ENCODE measurements around the gene ERMP1.
"Not testable (repeated sequence)": the region's sequence is repeated elsewhere in the genome, so short reads cannot be mapped to it uniquely, and the experiment has no call there.

The ERMP1 gene

DNA sequence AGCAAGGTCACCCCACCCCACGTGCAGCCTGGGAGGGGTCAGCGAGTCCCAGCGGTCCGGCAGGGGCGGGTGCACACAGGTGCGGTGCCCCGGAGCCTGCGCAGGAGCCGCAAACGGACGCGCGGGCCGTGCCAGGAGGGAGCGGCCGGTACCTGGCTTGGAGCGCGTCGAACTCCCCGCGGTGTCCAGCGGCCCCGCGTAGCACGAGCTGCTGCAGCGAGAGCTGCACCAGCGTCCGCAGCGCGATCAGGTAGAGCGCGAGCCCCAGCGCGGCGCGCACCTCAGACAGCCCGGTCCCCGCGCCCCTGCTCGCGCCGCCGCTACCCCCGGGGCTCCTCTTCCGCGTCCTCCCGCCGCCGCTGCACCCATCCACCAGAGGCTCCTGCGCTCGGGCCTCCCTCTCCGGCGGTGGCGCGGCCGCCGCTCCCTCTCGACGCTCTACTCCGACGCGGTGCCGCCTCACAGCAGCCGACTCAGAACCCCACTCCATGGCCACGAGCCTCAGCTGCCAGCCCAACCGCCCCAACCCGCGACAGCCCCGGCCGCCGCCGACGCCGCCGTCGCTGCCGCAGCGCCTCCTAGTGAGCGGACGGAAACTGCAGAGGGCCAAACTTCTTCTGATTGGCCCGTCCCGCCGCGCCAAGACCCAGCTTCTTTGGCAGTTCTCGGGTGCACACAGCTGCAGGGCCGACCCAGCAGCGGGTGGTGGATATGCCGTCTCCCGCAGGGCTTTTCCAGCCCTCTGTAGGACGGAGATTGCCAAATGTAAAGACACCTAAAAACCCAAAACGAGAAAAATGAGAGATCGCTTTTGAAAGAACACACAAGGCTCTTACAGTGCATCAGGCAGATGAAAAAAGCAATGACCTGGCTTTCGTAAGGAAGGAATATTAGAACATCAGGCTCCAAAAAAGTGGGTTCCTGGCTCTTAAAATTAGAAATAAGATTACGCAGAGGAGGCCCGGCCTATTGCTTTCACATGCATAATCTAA lies at the start of gene ERMP1:
Gene ERMP1, minus strand, starts transcription at position 580 of the 992 bp plus-strand sequence. Its CDS starts 90 bp downstream, at position 490.
- no peak for TF ChIP-seq GATA1 (IDR thresholded peaks at IDR 0.05; ENCODE audit: low read depth, low read length)
- peak; percentile 32 for TF ChIP-seq POLR2A (IDR thresholded peaks at IDR 0.05; ENCODE audit: low read length)
- DNase-seq = peak; percentile 89 to 92

GRCh38 chr9:5882244-5883012 lies 49.5 kb upstream of the ERMP1 start:
- DNase-seq = not testable (repeated sequence)

- DNase-seq = peak; percentile 50 to 55
Observed at GRCh38 chr9:5879419-5880181, 46.7 kb upstream of the ERMP1 start.

GRCh38 chr9:5876711-5877110 lies 43.8 kb upstream of the ERMP1 start:
- no peak for TF ChIP-seq GATA1 (IDR thresholded peaks at IDR 0.05; ENCODE audit: low read depth, low read length)
- no peak for TF ChIP-seq POLR2A (IDR thresholded peaks at IDR 0.05; ENCODE audit: low read length)
- DNase-seq = no peak

More at GRCh38 chr9:5879419-5880181, 46.7 kb upstream of the ERMP1 start:
- TF ChIP-seq POLR2A (IDR thresholded peaks at IDR 0.05; ENCODE audit: low read length) (no peak), GATA1 (IDR thresholded peaks at IDR 0.05; ENCODE audit: low read depth, low read length) (no peak)

- TF ChIP-seq GATA1 (IDR thresholded peaks at IDR 0.05; ENCODE audit: low read depth, low read length) = no peak
- no peak for TF ChIP-seq POLR2A (IDR thresholded peaks at IDR 0.05; ENCODE audit: low read length)
- DNase-seq = no peak
Observed at GRCh38 chr9:5876026-5876425, 43.1 kb upstream of the ERMP1 start.

GRCh38 chr9:5874048-5874447 lies 41.1 kb upstream of the ERMP1 start:
- no peak for DNase-seq
- TF ChIP-seq GATA1 (IDR thresholded peaks at IDR 0.05; ENCODE audit: low read depth, low read length) (no peak), POLR2A (IDR thresholded peaks at IDR 0.05; ENCODE audit: low read length) (no peak)

DNA sequence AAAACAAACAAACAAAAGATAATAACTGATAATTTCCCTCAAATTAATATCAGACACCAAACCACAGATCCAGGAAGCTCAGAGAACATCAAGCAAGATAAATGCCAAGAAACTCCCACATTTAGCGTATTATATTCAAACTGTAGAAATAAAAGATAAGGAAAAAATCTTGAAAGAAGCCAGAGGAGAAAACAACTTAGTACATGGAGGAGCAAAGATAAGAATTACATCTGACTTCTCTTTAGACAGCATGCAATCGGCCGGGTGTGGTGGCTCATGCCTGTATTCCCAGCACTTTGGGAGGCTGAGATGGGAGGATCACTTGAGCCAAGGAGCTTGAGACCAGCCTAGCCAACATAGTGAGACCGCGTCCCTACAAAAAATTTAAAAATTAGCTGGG lies 40.5 kb upstream of the ERMP1 start:
- TF ChIP-seq POLR2A (IDR thresholded peaks at IDR 0.05; ENCODE audit: low read length) (no peak), GATA1 (IDR thresholded peaks at IDR 0.05; ENCODE audit: low read depth, low read length) (no peak)
- DNase-seq = peak in 1 of 2 experiments; percentile 5

DNA sequence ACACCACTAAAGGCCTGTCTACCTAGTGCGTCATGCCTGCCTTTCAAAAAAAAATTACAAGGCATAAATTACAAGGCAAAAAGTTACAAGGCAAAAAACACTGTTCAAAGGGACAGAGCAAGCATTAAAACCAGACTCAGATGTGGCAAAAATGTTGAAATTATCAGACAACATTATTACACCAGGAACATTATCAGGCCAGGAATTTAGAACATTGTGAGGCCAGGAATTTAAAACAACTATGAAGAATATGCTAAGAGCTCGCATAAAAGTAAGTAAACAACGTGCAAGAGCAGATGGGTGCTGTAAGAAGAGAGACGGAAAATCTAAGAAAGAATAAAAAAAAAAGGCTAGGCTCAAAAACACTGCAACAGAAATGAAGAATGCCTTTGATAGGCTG lies 39.6 kb upstream of the ERMP1 start:
- DNase-seq = no peak
- TF ChIP-seq POLR2A (IDR thresholded peaks at IDR 0.05; ENCODE audit: low read length) (no peak), GATA1 (IDR thresholded peaks at IDR 0.05; ENCODE audit: low read depth, low read length) (no peak)

DNA sequence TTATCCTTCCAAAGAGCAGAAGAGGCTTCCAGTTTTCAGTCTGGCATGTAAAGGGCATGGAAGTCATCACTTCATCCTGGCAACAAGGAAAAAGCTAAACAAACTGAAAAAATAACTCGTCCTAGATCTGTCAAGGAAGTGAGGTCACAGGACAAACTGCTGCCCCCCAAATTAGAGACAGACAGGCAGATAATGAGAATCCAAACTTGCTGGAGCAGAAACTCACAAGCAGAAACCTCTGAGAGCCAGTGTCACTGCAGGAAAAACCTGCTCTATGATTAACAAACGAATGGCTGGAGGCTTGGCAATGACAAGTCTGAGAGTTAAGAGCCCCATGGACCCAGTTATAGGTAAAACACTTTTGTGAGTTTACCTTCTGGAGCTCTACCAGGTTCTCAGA lies 38.9 kb upstream of the ERMP1 start:
- DNase-seq = no peak
- TF ChIP-seq POLR2A (IDR thresholded peaks at IDR 0.05; ENCODE audit: low read length) = no peak
- TF ChIP-seq GATA1 (IDR thresholded peaks at IDR 0.05; ENCODE audit: low read depth, low read length) = no peak

- TF ChIP-seq POLR2A (IDR thresholded peaks at IDR 0.05; ENCODE audit: low read length) = no peak
- DNase-seq = peak; percentile 45 to 47
Observed at GRCh38 chr9:5870691-5871090, 37.8 kb upstream of the ERMP1 start.

- DNase-seq = no peak
- TF ChIP-seq GATA1 (IDR thresholded peaks at IDR 0.05; ENCODE audit: low read depth, low read length) (no peak), POLR2A (IDR thresholded peaks at IDR 0.05; ENCODE audit: low read length) (no peak)
Observed at GRCh38 chr9:5870020-5870339, 37.1 kb upstream of the ERMP1 start.

DNA sequence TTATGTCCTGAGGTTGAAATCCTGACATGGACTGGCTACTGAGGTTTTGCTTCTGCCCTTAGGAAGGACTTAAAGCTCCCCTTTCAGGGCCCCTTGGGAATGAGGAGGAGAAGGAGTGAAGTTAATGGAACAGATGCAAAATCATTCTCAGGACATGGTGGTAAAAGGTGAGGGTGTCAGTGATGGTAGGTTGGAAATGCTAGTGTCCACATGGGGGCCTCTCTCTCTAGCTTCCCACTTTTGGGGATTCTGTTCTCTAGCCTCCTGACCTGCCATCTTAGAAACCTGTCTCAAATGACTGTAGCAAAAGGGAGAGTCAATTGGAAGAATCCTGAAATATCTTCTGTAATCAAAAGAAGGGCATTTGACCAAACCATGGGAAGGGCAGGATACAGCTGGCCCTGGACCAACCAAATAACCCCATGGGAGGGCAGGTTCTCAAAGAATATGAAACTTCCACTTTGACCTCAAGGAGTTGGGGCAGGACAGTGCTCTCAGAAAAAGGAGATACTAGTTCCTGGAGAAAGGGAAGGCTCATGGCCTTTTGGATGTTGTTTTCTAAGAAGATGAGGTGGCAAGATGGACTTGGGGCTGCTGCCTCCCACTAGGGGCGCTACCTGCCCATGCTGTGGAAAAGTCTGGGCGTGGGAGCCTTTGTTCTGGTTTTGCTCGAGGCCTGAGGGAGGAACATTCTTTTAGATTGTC lies 36.5 kb upstream of the ERMP1 start:
- TF ChIP-seq POLR2A (IDR thresholded peaks at IDR 0.05; ENCODE audit: low read length) (no peak), GATA1 (IDR thresholded peaks at IDR 0.05; ENCODE audit: low read depth, low read length) (no peak)
- DNase-seq = peak; percentile 28 to 44

DNA sequence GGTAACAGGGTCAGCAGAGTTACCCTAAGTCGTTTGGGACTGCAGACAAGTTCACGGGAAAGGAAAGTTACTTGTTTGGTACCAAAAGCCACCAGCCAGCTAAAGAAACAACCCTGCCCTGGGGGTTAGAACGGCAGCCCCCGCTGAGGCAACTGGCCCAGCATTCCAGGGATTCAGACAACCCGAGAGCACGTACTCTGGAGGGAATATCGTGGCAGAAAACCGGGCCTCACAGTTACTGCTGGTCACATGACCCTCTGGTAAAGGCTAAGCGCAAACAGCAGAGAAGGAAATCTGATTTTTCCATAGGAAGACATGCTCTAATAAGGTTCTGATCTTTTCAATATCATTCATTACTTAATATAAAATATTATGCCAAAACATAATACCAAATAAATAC lies 35.3 kb upstream of the ERMP1 start:
- no peak for TF ChIP-seq GATA1 (IDR thresholded peaks at IDR 0.05; ENCODE audit: low read depth, low read length)
- no peak for TF ChIP-seq POLR2A (IDR thresholded peaks at IDR 0.05; ENCODE audit: low read length)
- no peak for DNase-seq

All from erythroblast (primary cell).